ENCODE measurements around the gene CAMK2A.
A peak's percentile ranks its signal among the peaks of the same experiment; 100 is the strongest.

CAMK2A gene

DNA sequence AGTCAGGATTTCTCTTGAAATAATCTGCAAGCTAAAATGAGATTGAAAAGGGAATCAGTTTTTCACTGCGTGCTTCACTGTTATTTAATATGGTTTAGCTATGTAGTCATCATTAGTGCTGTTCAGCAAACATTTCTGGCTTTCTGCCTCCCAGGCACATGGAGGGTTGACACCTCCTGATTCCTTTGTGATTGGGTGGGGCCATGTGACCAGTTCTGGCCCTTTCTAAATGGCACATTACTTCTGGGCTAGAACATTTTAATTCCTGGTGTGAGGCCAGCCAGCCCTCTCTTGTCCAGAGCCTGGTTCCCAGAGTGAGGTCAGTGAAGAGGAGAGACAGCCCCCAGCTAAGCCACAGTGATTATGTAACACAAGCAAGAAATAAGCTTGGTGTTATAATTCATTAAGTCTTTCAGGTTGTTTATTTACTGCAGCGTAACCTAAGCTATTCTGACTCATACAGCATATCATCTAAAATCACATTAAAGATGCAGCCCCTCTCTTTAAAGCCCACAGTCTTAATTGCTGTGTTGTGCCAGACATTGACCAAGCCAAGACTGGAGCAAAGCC, 30.6 kb upstream of the CAMK2A start (continued):
- TF ChIP-seq, protein P1, sequence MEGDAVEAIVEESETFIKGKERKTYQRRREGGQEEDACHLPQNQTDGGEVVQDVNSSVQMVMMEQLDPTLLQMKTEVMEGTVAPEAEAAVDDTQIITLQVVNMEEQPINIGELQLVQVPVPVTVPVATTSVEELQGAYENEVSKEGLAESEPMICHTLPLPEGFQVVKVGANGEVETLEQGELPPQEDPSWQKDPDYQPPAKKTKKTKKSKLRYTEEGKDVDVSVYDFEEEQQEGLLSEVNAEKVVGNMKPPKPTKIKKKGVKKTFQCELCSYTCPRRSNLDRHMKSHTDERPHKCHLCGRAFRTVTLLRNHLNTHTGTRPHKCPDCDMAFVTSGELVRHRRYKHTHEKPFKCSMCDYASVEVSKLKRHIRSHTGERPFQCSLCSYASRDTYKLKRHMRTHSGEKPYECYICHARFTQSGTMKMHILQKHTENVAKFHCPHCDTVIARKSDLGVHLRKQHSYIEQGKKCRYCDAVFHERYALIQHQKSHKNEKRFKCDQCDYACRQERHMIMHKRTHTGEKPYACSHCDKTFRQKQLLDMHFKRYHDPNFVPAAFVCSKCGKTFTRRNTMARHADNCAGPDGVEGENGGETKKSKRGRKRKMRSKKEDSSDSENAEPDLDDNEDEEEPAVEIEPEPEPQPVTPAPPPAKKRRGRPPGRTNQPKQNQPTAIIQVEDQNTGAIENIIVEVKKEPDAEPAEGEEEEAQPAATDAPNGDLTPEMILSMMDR (tag by site-specific recombination; IDR thresholded peaks at IDR 0.05) = no peak
- TF ChIP-seq, protein P2, sequence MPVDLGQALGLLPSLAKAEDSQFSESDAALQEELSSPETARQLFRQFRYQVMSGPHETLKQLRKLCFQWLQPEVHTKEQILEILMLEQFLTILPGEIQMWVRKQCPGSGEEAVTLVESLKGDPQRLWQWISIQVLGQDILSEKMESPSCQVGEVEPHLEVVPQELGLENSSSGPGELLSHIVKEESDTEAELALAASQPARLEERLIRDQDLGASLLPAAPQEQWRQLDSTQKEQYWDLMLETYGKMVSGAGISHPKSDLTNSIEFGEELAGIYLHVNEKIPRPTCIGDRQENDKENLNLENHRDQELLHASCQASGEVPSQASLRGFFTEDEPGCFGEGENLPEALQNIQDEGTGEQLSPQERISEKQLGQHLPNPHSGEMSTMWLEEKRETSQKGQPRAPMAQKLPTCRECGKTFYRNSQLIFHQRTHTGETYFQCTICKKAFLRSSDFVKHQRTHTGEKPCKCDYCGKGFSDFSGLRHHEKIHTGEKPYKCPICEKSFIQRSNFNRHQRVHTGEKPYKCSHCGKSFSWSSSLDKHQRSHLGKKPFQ (tag by site-specific recombination; IDR thresholded peaks at IDR 0.05) = no peak
- TF ChIP-seq ZNF404 (tag by site-specific recombination; IDR thresholded peaks at IDR 0.05) = no peak
- no peak for TF ChIP-seq ZNF707 (tag by site-specific recombination; IDR thresholded peaks at IDR 0.05)
- peak; percentile 15; the same call in 1 of the 2 replicates for TF ChIP-seq SP2 (tag by site-specific recombination; IDR thresholded peaks at IDR 0.05)
- no peak for TF ChIP-seq MYNN (tag by site-specific recombination; IDR thresholded peaks at IDR 0.05; ENCODE audit: borderline replicate concordance)
- TF ChIP-seq ZNF514 (tag by site-specific recombination; IDR thresholded peaks at IDR 0.05) = no peak
- TF ChIP-seq, protein P3, sequence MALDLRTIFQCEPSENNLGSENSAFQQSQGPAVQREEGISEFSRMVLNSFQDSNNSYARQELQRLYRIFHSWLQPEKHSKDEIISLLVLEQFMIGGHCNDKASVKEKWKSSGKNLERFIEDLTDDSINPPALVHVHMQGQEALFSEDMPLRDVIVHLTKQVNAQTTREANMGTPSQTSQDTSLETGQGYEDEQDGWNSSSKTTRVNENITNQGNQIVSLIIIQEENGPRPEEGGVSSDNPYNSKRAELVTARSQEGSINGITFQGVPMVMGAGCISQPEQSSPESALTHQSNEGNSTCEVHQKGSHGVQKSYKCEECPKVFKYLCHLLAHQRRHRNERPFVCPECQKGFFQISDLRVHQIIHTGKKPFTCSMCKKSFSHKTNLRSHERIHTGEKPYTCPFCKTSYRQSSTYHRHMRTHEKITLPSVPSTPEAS (tag by site-specific recombination; IDR thresholded peaks at IDR 0.05) = no peak
- no peak for TF ChIP-seq ZNF23 (tag by site-specific recombination; IDR thresholded peaks at IDR 0.05; ENCODE audit: borderline replicate concordance)
- no peak for TF ChIP-seq ZNF777 (tag by site-specific recombination; IDR thresholded peaks at IDR 0.05; ENCODE audit: borderline replicate concordance)
- no peak for TF ChIP-seq ZBTB8A (tag by site-specific recombination; IDR thresholded peaks at IDR 0.05)
- TF ChIP-seq, protein P4, sequence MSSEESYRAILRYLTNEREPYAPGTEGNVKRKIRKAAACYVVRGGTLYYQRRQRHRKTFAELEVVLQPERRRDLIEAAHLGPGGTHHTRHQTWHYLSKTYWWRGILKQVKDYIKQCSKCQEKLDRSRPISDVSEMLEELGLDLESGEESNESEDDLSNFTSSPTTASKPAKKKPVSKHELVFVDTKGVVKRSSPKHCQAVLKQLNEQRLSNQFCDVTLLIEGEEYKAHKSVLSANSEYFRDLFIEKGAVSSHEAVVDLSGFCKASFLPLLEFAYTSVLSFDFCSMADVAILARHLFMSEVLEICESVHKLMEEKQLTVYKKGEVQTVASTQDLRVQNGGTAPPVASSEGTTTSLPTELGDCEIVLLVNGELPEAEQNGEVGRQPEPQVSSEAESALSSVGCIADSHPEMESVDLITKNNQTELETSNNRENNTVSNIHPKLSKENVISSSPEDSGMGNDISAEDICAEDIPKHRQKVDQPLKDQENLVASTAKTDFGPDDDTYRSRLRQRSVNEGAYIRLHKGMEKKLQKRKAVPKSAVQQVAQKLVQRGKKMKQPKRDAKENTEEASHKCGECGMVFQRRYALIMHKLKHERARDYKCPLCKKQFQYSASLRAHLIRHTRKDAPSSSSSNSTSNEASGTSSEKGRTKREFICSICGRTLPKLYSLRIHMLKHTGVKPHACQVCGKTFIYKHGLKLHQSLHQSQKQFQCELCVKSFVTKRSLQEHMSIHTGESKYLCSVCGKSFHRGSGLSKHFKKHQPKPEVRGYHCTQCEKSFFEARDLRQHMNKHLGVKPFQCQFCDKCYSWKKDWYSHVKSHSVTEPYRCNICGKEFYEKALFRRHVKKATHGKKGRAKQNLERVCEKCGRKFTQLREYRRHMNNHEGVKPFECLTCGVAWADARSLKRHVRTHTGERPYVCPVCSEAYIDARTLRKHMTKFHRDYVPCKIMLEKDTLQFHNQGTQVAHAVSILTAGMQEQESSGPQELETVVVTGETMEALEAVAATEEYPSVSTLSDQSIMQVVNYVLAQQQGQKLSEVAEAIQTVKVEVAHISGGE (tag by site-specific recombination; conservative IDR thresholded peaks at IDR 0.05; ENCODE audit: low read depth) = no peak
- no peak for TF ChIP-seq ZNF239 (tag by site-specific recombination; IDR thresholded peaks at IDR 0.05)
- TF ChIP-seq FEZF1 (tag by site-specific recombination; IDR thresholded peaks at IDR 0.05) = peak; percentile 28; the same call in 1 of the 2 replicates
- no peak for TF ChIP-seq ZNF555 (tag by site-specific recombination; conservative IDR thresholded peaks at IDR 0.05)
- no peak for TF ChIP-seq ZNF701 (tag by site-specific recombination; IDR thresholded peaks at IDR 0.05)
- peak; percentile 76 for TF ChIP-seq PRDM1 (tag by site-specific recombination; IDR thresholded peaks at IDR 0.05)
- TF ChIP-seq RBAK (tag by site-specific recombination; IDR thresholded peaks at IDR 0.05) = no peak
- TF ChIP-seq ZNF214 (tag by site-specific recombination; IDR thresholded peaks at IDR 0.05; ENCODE audit: borderline replicate concordance) = no peak
- 0 out of 2 replicates have a peak, but pooled peaks have one; percentile 30 for TF ChIP-seq ZNF324 (tag by site-specific recombination; IDR thresholded peaks at IDR 0.05)
- no peak for TF ChIP-seq SCRT2 (tag by site-specific recombination; IDR thresholded peaks at IDR 0.05)
- TF ChIP-seq KLF7 (tag by site-specific recombination; IDR thresholded peaks at IDR 0.05; ENCODE audit: borderline replicate concordance) = no peak
- no peak for TF ChIP-seq ZNF658 (tag by site-specific recombination; IDR thresholded peaks at IDR 0.05)
- no peak for TF ChIP-seq TCF7L2 (IDR thresholded peaks at IDR 0.05; ENCODE audit: borderline replicate concordance, low read depth, low read length)
- TF ChIP-seq GLI4 (tag by site-specific recombination; IDR thresholded peaks at IDR 0.05) = no peak
- TF ChIP-seq ZNF157 (tag by site-specific recombination; IDR thresholded peaks at IDR 0.05) = no peak
- no peak for TF ChIP-seq KLF8 (tag by site-specific recombination; IDR thresholded peaks at IDR 0.05)
- TF ChIP-seq, protein P5, sequence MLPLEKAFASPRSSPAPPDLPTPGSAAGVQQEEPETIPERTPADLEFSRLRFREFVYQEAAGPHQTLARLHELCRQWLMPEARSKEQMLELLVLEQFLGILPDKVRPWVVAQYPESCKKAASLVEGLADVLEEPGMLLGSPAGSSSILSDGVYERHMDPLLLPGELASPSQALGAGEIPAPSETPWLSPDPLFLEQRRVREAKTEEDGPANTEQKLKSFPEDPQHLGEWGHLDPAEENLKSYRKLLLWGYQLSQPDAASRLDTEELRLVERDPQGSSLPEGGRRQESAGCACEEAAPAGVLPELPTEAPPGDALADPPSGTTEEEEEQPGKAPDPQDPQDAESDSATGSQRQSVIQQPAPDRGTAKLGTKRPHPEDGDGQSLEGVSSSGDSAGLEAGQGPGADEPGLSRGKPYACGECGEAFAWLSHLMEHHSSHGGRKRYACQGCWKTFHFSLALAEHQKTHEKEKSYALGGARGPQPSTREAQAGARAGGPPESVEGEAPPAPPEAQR (tag by site-specific recombination; IDR thresholded peaks at IDR 0.05) = no peak
- TF ChIP-seq ZNF600 (tag by site-specific recombination; IDR thresholded peaks at IDR 0.05) = peak; percentile 53
- TF ChIP-seq ZNF664 (tag by site-specific recombination; IDR thresholded peaks at IDR 0.05) = no peak; the same call in 1 of the 2 replicates
- TF ChIP-seq ZNF521 (tag by site-specific recombination; IDR thresholded peaks at IDR 0.05) = no peak
- no peak for TF ChIP-seq ZNF626 (tag by site-specific recombination; IDR thresholded peaks at IDR 0.05)
- TF ChIP-seq KLF16 (tag by site-specific recombination; IDR thresholded peaks at IDR 0.05) = no peak
- TF ChIP-seq SETDB1 (IDR thresholded peaks at IDR 0.05; ENCODE audit: insufficient read length, low read length) = peak; percentile 57

Measured in HEK293 (cell line).